GM12892 (cell line): ENCODE results near the gene COG2.
"Not testable (repeated sequence)": the region's sequence is repeated elsewhere in the genome, so short reads cannot be mapped to it uniquely, and the experiment has no call there.

Experiments
- POLR2A ChIP-seq: IDR thresholded peaks from 2 replicates; pipeline ENCODE4 v1.6.1; 2011; ENCODE audit warnings: low read depth, low read length, control low read depth
- POLR2AphosphoS5 ChIP-seq: IDR thresholded peaks from 2 replicates; pipeline ENCODE4 v1.6.1; 2011; ENCODE audit warnings: low read depth, low read length, control low read depth
- TAF1 ChIP-seq: IDR thresholded peaks from 2 replicates; pipeline ENCODE4 v1.6.1; 2011; ENCODE audit warnings: low read depth, mild to moderate bottlenecking, control low read depth, low read length, borderline replicate concordance

GRCh38 chr1:230658103-230658502 lies 15.8 kb downstream of the COG2 start:
- TF ChIP-seq TAF1, POLR2A, POLR2AphosphoS5: not testable (repeated sequence)
